Activated T-helper 1 cell treated with Interleukin-2 at 50 U/mL for 16 hours (primary cell): Measurements from ENCODE around the gene TUBB2A.

Source experiments
- DNase-seq: peaks from one replicate; pipeline ENCODE4 v3.0.0-alpha.2; 2020; ENCODE audit warnings: low read depth

TUBB2A gene

DNA sequence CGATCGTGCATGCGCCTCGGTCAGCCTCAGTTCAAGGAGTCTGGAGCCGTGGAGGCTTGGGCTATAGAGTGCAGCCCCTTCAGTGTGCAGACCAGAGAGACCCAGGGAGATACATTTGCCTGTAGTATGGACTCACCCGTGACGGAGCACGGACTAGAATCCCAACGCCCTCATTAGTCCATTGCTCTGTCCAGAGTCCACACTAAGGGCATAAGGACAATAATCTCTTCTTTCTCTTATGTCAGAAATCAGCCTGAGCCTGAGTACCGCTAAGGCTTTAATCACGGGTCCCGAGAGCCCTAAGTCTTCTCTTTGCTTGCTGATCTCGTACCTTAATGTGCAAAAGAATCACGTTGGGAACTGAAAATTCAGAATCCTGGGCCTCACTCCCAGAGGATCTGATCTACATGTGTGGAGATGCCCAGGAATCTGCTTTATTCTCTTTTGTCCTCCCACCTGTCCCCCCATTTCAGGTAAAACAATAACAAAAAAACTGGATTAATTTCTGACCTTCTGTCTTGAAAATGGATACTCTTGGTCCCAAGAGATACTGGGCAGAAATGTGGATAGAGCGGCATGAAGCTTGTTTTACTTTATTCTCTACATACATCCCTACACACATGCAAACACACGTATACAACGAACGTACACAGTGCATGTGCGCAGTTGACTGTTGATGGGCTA lies 38.2 kb downstream of the TUBB2A start:
- DNase-seq: no peak

DNA sequence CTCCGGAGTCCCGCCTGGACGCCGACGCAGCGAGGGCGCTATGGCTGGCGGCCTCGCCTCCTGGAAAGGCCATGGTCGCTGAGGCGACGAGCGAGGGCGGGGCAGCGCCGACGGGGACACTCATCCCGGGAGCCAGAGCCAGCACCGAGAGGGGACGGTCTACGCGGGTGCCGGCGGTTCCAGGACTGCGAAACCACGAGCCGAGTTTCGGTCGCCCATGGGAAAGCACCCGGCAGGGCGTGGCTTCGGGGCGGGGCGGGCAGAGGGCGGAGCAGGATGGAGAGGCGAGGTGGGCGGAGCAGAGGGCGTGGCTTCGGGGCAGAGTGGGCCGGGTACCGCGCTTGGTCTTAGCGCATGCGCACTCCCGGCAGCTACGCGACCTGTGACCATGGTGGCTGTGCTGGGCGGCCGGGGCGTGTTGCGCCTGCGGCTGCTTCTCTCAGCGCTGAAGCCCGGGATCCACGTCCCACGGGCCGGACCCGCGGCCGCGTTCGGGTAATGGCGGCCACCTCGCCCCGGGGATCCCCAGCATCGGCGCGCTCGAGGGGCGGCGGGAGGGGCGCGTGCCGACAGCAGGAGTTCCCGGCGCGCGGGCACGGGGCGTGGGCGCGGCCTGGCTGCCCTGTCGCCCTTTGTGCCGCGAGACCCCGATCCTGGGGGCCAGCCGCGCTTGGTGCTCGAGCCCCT lies 38.8 kb downstream of the TUBB2A start, which contains the start of gene BPHL:
Gene BPHL, plus strand, starts transcription at position 359 of the 687 bp plus-strand sequence. Its CDS starts 30 bp downstream, at position 389.
- DNase-seq: peak; percentile 99

DNA sequence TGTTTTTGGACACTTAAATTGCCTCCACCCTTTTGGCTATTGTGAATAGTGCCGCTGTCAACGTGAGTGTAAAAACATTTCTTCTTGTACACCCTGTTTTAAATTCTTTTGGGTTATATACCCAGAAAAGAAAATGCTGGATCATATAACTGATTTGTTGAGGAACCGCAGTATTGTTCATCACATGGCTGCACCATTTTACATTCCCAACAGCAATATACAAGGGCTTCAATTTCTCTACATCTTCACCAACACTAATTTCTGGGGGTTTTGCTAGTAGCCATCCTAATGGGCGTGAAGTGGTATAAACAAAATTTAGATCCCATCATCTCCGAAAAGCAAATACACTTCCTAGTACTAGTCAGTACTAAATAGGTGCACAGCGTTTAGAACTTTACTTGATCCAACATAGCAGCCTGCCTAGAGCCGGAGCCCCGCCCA lies 39.4 kb downstream of the TUBB2A start:
- DNase-seq: no peak

GRCh38 chr6:3114377-3114776 lies 43.0 kb downstream of the TUBB2A start:
- DNase-seq: no peak

DNA sequence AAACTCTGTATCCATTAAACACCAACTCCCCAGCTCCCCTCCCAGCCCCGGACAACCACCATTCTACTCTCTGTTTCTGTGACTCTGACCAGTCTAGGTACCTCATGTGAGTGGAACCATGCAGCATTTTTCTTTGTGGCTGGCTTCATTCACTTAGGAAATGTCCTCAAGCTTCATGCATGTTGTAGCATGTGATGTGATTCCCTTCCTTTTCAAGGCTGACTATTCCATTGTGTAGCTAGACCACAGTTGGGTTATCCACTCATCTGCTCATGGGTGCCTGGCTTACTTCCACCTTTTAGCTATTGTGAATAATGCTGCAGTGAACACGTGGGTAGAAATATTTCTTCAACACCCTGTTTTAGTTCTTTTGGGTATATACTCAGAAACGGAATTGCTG lies 47.6 kb downstream of the TUBB2A start:
- DNase-seq: no peak

DNA sequence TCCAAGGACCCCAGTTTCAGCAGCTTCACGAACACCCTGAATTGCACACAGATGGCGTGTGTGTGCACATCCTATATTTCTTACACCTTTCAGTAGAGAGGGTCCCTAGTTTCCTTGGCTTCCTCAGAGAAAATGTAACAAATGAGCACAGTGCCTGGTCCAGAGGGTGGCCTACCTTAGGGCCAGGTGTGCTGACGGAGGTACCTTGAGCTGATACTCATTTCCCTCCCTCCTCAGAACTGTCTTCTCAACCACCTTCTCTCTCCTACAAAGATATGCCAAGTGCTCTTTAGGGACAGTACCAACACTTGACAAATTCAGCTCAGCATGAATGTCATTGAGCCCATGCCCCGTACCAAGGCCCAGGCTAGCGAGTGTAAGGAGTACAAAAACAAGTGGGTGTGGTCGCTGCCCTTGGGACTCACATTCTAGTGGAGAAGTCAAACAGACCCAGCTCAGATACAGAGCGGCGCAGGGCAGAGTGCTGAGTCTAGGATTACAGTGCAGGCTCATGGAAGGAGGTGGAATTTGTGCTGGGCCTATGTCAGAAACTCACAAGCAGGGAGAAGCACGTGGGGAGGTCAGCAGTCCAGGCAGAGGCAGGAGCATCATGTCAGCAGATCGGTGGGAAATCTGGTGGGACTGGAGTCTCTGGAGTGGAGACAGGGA lies 48.5 kb downstream of the TUBB2A start:
- no peak for DNase-seq
